ENCODE results near the gene FARSA. TPM values are rescaled to one million over a fixed set of nuclear protein-coding genes. Genes with fewer than 3 reads are reported as not detected.

FARSA gene
- total and polyA plus RNA-seq, 2 donors (not counting 1 experiment from before 2014, with no cell fraction given), result 26.4 to 50.1 TPM

DNA sequence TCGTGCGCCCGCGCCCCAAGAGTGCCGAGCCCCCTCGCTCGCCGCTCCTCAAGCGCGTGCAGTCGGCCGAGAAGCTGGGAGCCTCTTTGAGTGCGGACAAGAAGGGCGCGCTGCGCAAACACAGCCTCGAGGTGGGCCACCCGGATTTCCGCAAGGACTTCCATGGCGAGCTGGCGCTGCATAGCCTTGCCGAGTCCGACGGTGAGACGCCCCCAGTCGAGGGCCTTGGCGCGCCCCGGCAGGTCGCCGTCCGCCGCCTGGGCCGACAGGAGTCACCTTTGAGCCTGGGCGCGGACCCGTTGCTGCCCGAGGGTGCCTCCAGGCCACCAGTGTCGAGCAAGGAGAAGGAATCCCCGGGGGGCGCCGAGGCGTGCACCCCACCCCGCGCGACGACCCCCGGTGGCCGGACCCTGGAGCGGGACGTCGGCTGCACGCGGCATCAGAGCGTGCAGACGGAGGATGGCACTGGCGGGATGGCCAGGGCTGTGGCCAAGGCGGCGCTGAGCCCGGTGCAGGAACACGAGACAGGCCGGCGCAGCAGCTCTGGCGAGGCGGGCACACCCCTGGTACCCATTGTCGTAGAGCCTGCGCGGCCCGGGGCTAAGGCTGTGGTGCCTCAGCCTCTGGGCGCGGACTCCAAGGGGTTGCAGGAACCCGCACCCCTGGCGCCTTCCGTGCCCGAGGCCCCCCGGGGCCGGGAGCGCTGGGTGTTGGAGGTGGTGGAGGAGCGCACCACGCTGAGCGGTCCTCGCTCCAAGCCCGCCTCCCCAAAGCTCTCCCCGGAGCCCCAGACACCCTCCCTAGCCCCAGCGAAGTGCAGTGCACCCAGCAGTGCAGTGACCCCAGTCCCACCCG lies 59.4 kb downstream of the FARSA start:
- Histone ChIP-seq H4K20me1 (ENCODE audit: control insufficient read depth, insufficient read depth, low read length, poor library complexity, severe bottlenecking) (no peaks in the 10 kb centered on the region), H3K9ac (ENCODE audit: low read length) (no peak overlapping the region), H3K9me3 (ENCODE audit: control extremely low read depth in 1 of 3, control insufficient read depth in 2 of 3, insufficient read depth in 1 of 3, low read length in 2 of 3) (peaks cover 0 to 19% (median 0%) of the 10 kb centered on the region in 3 donors), H3K4me2 (replicated peaks; ENCODE audit: low read depth, low read length, poor library complexity, severe bottlenecking) (peak overlapping the region; percentile 52), H2AFZ (ENCODE audit: insufficient read depth, low read depth, low read length, poor library complexity, severe bottlenecking) (no peak overlapping the region), H3K4me3 (ENCODE audit: control extremely low read depth in 1 of 5, extremely low read depth in 1 of 5, insufficient read depth in 1 of 5, low read depth in 2 of 5, low read length in 4 of 5) (peak overlapping the region in 1 of 5 experiments; percentile 34), H3K27ac (ENCODE audit: low read length in 2 of 2) (no peak overlapping the region), H3K79me2 (ENCODE audit: control insufficient read depth, insufficient read depth, low read length) (peaks cover 7% of the 10 kb centered on the region), H3K27me3 (replicated peaks in 1 of 4; ENCODE audit: control extremely low read depth in 1 of 4, control insufficient read depth in 3 of 4, insufficient read depth in 4 of 4, low read length in 3 of 4) (no peaks in the 10 kb centered on the region), H3K36me3 (replicated peaks in 1 of 2; ENCODE audit: control extremely low read depth in 1 of 2, control insufficient read depth in 1 of 2, extremely low read depth in 1 of 2, insufficient read depth in 2 of 2, low read length in 1 of 2) (peaks cover 0 to 28% of the 10 kb centered on the region in 2 experiments), H3K4me1 (ENCODE audit: control insufficient read depth in 2 of 2, insufficient read depth in 2 of 2, low read length in 2 of 2) (no peaks in the 10 kb centered on the region)
- intact Hi-C loops (cut with micrococcal nuclease), result no loop called here
- ATAC-seq (ENCODE audit: low read depth) (no peak), DNase-seq (peak; percentile 25)
- H3K4me3 Mint-ChIP-seq, result no peak overlapping the region
- H3K27ac Mint-ChIP-seq, result no peak overlapping the region
- no peaks in the 10 kb centered on the region for H3K4me1 Mint-ChIP-seq
- 97% methylated on average over 73 of the region's 86 CpGs for WGBS (ENCODE audit: insufficient coverage)
- no peaks in the 10 kb centered on the region for H3K27me3 Mint-ChIP-seq
- ChIA-PET POLR2A (interaction anchor here (0.5 kb wide), 1 partner anchor 126 kb away, joined by 3 read pairs; no protein-coding TSS in a partner anchor), CTCF (interaction anchor here (1.0 kb wide), 1 partner anchor 11 kb away, joined by 3 read pairs; no protein-coding TSS in a partner anchor)
- TF ChIP-seq CTCF (IDR thresholded peaks at IDR 0.05) (no peak), EZH2 (IDR thresholded peaks at IDR 0.05; ENCODE audit: borderline replicate concordance, insufficient read depth, low read depth, low read length, poor library complexity, severe bottlenecking) (no peak)
- H3K9me3 Mint-ChIP-seq (ENCODE audit: insufficient read depth), result peaks cover 4% of the 10 kb centered on the region

All from B cell (primary cell).